Activated T-cell treated with anti-CD3 and anti-CD28 coated beads for 24 hours (primary cell): ENCODE data around the gene ELMO1.
"Not testable (repeated sequence)": the region's sequence is repeated elsewhere in the genome, so short reads cannot be mapped to it uniquely, and the experiment has no call there.

ENCODE experiments used
- DNase-seq: peaks from one replicate; pipeline ENCODE4 v3.0.0-alpha.2; 2020; ENCODE audit warnings: low read depth

ELMO1 gene

GRCh38 chr7:37186753-37187152 lies 261.9 kb downstream of the ELMO1 start:
- DNase-seq, result no peak

GRCh38 chr7:37181550-37181932 lies 267.1 kb downstream of the ELMO1 start:
- DNase-seq, result no peak

DNA sequence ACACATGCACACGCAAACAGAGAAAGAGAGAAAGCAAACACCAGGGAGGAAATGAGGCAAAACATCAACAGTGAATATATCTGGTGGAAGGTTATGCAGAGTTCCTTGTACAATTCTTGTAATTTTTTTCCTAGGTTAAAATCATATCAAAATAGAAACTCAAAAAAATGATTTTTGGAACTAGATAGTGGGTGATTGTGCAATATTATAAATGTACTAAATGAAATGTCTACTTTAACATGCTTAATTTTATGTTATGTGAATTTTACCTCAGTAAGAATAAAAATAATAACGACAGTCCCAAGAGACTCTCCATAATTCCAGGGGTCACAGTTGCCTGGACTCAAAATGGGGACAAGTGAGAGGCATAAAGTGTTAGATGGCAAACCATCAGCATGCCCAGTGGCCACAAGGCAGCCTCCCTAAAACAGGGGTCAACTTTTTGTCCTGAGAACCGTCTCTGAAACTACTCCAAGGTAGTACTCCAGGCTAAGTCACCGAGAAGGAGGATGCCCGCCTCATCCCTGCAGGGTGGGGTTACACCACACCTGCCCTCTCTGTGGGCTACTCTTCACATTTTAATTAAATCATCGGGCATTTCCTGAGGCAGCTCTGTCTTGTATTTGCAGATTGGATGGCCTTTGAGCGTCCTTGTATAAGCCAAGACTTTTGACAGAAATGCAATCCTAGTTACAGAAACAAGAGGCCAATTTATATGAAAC lies 267.7 kb downstream of the ELMO1 start:
- no peak for DNase-seq

DNA sequence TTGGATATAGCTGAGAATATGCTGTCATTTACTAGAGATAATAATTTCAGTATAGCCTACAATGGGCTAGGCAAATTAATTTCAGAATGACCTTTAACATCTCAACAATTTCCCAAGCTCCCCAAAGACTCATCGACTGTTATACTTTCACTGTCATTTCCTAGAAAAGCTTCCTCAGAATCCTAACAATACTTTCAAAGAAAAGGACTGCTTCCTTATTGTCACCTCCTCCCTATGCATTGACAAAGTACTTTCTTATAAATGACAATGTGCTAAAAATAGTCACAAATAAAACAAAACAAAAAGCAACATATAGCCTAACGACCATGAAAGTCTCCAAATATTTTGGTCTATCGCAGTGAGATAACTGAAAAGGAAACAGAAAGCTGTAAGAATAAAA lies 272.6 kb downstream of the ELMO1 start:
- no peak for DNase-seq

- no peak for DNase-seq
Observed at GRCh38 chr7:37174460-37174859, 274.2 kb downstream of the ELMO1 start.

DNA sequence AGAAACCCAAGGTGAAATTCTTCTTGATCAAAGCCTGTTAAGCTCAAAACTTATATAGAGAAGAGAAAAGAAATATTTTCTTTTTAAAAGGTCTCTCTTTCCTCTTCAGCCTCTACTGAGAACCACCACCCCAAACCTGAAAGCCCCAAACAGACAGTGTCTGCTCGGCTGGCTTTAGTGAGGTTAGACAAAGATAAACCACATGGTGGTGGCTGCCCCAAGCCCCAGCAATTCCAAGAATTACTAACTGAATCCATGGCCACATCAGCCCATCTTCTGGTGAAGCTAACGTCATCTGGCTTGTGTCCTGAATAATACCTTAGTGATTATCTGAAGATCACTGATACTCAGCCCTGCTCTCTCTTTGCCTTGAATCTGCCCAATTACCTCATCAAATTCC lies 275.0 kb downstream of the ELMO1 start:
- DNase-seq, result no peak

DNA sequence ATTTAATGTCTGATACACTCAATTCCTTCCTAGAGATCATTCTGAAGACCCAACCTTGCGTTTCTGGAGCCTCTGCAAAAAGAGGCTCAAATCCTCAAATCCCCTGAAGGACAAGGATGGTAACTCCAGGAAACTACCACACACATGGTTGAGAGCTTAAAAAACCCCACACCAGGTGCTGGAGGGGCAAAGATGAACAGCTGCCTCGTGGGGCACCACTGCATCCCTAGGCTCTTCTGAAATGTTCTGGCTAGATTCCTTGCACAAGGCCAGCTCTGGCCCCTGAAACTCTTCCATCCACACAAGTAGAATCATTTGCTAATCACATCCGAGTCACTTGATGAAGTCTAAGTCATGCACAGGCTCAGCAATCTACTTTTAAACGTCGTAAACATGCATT lies 286.6 kb downstream of the ELMO1 start:
- no peak for DNase-seq

DNA sequence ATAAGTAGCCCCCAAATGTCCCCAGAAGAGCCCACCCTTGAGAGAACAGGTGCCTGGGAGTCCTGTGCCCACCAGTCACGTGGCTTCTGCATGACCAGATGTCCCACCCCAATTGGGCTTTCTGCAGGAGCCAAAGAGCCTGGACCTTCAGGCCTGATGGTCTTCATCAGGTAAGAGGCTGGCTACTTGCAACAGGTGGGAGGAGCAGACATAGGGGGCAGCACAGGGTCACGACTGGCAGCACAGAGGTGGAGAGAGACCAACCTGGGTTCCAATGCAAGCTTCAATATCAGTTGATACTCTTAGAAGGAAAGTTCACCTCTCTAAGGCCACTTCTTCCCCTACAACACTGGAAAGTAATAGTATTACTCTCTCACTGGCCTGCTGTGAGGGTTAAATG lies 288.0 kb downstream of the ELMO1 start:
- no peak for DNase-seq

- DNase-seq, result no peak
Observed at GRCh38 chr7:37153376-37153775, 295.3 kb downstream of the ELMO1 start.

DNA sequence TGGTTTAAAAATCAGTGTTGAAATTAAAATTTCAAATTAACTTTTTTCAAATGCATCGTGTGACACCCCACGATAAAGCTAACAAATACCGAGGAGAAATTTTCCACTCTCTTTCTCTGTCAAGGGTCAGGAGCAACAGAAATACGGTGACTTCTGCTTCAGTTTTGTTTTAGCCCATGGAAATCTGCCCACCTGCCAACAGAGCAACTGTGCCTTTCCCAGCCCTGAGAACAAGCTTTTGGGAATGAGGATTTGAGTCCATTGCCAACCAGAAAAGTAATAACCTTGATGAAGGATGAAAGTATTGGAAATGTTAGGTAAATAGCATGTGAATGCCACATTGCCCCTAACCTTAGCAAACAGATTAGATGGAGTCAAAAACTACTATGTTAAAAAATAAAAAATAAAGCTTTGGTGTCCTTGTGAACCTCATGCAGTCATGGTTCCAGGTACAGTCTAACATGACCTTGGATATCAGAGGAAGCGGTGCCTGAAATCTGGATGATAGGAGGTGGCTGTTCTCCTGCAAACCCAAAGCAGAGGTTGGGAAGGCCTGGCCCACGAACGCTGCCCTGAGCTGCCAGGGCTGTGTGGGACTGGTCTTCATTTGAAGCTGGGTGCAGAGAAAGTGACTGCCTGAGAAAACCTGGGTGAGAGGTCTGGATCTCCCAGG lies 296.8 kb downstream of the ELMO1 start:
- no peak for DNase-seq

DNA sequence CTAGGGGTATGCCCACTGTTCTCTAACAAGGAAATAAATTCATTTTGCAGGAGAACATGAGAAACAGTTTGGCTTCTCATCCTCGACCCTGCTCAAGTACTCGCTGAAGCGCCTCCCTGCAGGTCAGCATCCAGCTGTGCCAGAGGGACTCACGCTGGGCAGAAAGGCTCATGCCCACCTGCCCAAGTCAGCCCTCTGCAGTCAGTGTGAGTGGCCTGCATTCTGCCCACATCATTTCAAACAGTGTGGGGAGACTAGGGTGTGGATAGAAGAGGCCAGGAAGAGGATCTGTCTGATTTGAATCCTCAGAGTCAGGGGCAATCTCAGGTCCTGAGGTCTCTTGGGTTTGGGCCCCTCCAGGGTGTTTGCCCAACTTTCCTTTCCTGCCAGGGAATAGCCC lies 297.8 kb downstream of the ELMO1 start:
- DNase-seq, result no peak

GRCh38 chr7:37150180-37150579 lies 298.5 kb downstream of the ELMO1 start:
- no peak for DNase-seq

DNA sequence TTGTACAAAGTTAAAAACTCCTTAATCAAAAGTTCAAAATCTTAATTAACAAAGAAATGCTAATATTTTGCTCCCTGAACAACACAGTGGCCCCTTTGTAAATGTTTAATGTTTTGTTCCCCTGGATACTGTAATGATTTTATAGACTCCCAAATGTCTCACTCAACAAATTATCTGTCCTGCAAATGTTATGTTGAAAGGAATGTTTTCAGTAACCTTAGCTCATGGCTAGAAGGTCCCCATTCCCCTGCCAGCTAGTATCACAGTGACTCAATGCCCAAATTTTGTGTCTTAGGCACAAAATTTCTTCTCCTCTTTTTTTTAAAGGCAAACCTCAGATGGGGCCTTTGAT lies 298.9 kb downstream of the ELMO1 start:
- DNase-seq, result no peak

DNA sequence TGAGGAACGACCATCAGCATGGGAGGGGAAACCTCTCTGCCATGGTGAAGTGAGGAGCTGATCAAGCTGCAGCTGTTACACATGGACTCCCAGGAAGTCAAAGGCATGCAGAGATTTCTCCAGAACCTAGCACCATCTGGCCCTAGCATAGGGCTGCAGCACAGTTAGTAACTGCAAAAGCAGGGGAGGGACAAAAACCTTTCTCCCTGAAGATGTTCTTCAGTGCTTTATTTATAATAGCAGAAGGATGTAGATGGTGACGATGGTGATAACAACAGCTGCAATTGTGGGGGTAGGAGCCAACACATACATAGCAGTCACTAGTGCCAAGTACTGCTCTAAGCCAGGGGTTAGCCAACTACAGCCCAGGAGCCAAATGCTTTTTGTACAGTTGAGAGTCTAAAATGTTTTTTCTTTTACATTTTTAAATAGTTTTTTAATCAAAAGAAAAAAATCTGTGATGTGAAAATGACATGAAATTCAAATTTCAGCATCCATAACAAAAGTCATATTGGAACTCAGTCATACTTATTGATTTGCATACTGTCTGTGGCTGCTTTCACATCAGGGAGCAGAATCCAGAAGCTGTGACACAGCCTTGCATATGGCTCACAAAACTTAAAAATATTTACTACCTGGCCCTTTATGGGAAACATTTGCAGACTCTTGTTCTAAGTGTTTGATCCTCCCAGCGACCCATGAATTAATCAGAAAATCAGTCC lies 299.5 kb downstream of the ELMO1 start:
- DNase-seq, result no peak

- no peak for DNase-seq
Observed at GRCh38 chr7:37145682-37146081, 303.0 kb downstream of the ELMO1 start.

DNA sequence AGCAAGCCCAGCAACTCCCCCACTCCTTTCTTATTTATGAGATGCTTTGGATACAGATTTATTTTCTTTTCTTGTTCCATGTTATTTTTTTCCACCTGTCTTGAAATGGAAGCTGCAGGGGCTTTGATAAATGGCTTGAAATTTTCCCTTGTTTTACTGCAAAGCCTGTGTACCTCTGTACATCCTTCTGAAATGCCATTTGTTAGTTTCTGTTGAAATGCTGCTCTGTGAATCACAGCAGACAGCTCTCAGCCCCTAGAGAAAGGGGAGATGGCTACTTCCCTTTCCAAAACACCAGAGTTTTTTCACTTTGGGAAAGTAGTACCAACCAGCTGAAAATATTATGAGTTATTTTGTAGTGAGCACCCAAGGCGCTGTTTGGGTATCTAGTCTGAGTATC lies 304.2 kb downstream of the ELMO1 start:
- no peak for DNase-seq

GRCh38 chr7:37142958-37143357 lies 305.7 kb downstream of the ELMO1 start:
- no peak for DNase-seq

DNA sequence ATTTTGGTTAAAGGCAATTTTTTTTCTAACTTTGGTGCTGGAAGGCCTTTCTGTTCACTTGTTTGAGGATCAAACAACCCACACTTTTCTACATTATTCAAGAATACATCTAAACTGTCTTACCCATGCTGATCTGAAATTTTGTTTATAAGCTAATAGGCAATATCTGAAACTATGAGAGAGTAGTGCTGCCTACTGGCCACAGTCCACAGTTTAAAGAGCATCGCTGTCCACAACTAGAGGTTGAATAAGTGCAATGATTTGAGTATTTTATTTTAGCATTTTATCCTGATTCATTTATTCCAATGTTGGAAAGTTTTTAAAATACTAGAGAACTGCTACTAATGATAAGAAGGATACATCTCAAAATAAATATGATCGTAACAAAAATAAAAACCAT lies 306.9 kb downstream of the ELMO1 start:
- DNase-seq, result no peak

DNA sequence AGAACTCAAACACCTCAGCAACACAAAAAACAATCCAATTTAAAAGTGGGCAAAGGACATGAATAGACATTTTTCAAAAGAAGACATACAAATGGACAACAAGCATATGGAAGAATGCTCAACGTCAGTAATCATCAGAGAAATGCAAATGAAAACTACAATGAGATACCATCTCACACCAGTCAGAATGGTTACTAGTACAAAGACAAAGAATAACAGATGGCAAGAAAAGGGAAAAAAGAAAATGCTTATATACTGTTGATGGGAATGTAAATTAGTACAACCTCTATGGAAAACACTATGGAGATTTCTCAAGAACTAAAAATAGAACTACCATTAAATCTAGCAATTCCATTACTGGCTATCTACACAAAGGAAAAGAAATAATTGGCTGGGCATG lies 314.8 kb downstream of the ELMO1 start:
- DNase-seq, result not testable (repeated sequence)

DNA sequence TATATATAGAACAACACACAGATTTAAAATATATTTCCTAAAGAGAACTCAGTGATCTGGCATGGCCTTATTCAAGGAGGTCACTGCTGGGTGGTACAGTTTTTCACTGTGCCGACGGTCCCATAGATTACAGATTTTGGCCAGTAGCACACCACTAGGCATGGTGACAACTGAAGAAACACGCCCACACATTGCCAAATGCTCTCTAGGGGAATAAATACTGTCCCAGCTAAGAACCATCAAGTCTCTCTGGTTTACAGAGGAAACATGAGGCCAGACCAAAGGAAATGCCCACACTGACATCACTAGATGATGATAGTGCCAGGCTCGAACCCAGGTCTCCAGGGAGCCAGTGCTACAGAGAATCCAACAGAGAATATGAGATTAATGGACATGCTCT lies 316.8 kb downstream of the ELMO1 start:
- DNase-seq, result no peak

DNA sequence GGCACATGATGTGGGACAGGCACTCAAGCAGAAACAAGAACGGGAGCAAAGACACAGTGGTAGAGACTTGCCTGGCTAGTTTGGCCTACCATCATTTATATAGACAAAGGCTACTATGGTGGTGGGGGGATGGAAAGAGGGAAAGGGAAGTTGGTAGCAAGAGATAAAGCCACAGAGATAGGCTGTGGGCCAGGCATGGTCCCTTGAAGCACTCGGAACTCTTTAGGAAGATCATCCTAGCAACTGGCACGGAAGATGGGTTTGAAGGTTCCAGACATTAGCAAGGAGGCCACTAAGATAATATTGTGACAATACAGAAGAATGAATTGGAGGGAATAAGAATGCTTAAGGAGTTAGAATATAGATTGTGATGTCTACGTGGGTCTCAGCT lies 319.6 kb downstream of the ELMO1 start:
- no peak for DNase-seq

- no peak for DNase-seq
Observed at GRCh38 chr7:37128327-37129034, 320.2 kb downstream of the ELMO1 start.

DNA sequence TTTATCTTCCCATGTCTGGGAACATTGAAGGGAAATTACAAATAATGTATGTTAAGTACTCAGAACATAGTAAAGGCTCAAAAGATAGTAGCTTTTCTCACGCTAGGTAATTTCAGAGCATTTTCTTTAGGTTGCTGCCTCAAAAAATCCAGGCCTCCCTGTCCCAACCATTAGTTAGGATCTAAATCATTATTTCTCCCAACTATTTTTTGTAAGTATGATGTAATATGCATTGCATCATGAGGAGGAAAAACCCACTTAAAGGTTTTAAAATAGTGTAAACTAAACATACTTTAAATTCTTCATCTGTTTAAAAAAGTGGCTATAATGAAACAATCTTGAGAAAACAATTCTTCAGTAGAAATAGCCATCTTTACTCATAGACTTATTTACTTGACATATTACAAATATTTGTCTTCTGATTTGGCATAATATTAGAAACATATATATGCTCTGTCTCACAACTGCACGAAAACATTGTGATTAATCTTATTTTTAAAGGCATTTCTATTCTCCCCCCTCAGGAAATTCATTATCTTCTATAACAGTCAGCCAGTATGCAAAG lies 329.3 kb downstream of the ELMO1 start:
- no peak for DNase-seq
